ENCODE results near the gene ATG9B. TPM values are rescaled to one million over a fixed set of nuclear protein-coding genes. Genes with fewer than 3 reads are reported as not detected.
"Not testable (repeated sequence)": the region's sequence is repeated elsewhere in the genome, so short reads cannot be mapped to it uniquely, and the experiment has no call there.

The ATG9B gene
- total and polyA plus RNA-seq, 4 donors: 2.3 to 21.3 (median 12.1) TPM

GRCh38 chr7:151031011-151031410, 6.7 kb upstream of the ATG9B start:
- H3K4me1 ChIP-seq (ENCODE audit: control insufficient read depth, insufficient read depth, low read length): peaks cover 24% of the 10 kb centered on the region
- WGBS (ENCODE audit: insufficient coverage): 94% methylated on average over 2 of the region's 4 CpGs

GRCh38 chr7:151028948-151029501, 4.7 kb upstream of the ATG9B start:
- DNase-seq (ENCODE audit: low read depth in 4 of 6, low spot score in 6 of 6): no peak
- Histone ChIP-seq H3K27ac (ENCODE audit: low read depth, low read length) (peak overlapping the region; percentile 89), H3K9me3 (ENCODE audit: control insufficient read depth, insufficient read depth, low read length) (no peaks in the 10 kb centered on the region), H3K27me3 (ENCODE audit: control insufficient read depth, insufficient read depth, low read length) (no peaks in the 10 kb centered on the region), H3K4me1 (ENCODE audit: control insufficient read depth, insufficient read depth, low read length) (peaks cover 20% of the 10 kb centered on the region), H3K36me3 (ENCODE audit: control insufficient read depth, insufficient read depth, low read length) (peaks cover 27% of the 10 kb centered on the region), H3K4me3 (ENCODE audit: low read depth, low read length) (peak overlapping the region; percentile 98)
- 41% methylated on average over 8 of the region's 17 CpGs for WGBS (ENCODE audit: insufficient coverage)

More at GRCh38 chr7:151031011-151031410, 6.7 kb upstream of the ATG9B start:
- no peaks in the 10 kb centered on the region for H3K27me3 ChIP-seq (ENCODE audit: control insufficient read depth, insufficient read depth, low read length)
- H3K9me3 ChIP-seq (ENCODE audit: control insufficient read depth, insufficient read depth, low read length): no peaks in the 10 kb centered on the region
- no peak overlapping the region for H3K4me3 ChIP-seq (ENCODE audit: low read depth, low read length)
- no peak overlapping the region for H3K27ac ChIP-seq (ENCODE audit: low read depth, low read length)
- peaks cover 47% of the 10 kb centered on the region for H3K36me3 ChIP-seq (ENCODE audit: control insufficient read depth, insufficient read depth, low read length)
- DNase-seq (ENCODE audit: low read depth in 4 of 6, low spot score in 6 of 6): no peak

GRCh38 chr7:151028131-151028947, 4.0 kb upstream of the ATG9B start, which contains the start of gene ABCB8:
TSS of gene ABCB8 (plus strand) at chr7:151028450. CDS start at chr7:151028516, 66 bp downstream.
- Histone ChIP-seq H3K27ac (ENCODE audit: low read depth, low read length) (peak within 1 kb of the TSS; percentile 89), H3K9me3 (ENCODE audit: control insufficient read depth, insufficient read depth, low read length) (no peaks in the 10 kb centered on the region), H3K27me3 (ENCODE audit: control insufficient read depth, insufficient read depth, low read length) (peaks cover 1% of the 10 kb centered on the region), H3K4me3 (ENCODE audit: low read depth, low read length) (peak within 1 kb of the TSS; percentile 98), H3K36me3 (ENCODE audit: control insufficient read depth, insufficient read depth, low read length) (peaks cover 21% of the 10 kb centered on the region), H3K4me1 (ENCODE audit: control insufficient read depth, insufficient read depth, low read length) (peaks cover 20% of the 10 kb centered on the region)
- WGBS (ENCODE audit: insufficient coverage): under 1% methylated on average over 48 of the region's 53 CpGs
- DNase-seq (ENCODE audit: low read depth in 4 of 6, low spot score in 6 of 6): peak; percentile 99 to 100 (median 99)

GRCh38 chr7:151027728-151028130, 3.4 kb upstream of the ATG9B start:
- H3K27ac ChIP-seq (ENCODE audit: low read depth, low read length): peak overlapping the region; percentile 53
- H3K4me3 ChIP-seq (ENCODE audit: low read depth, low read length): peak overlapping the region; percentile 98
- H3K4me1 ChIP-seq (ENCODE audit: control insufficient read depth, insufficient read depth, low read length): peaks cover 20% of the 10 kb centered on the region
- not testable (repeated sequence) for DNase-seq (ENCODE audit: low read depth in 4 of 6, low spot score in 6 of 6); H3K27me3 ChIP-seq (ENCODE audit: control insufficient read depth, insufficient read depth, low read length); H3K9me3 ChIP-seq (ENCODE audit: control insufficient read depth, insufficient read depth, low read length)
- peaks cover 14% of the 10 kb centered on the region for H3K36me3 ChIP-seq (ENCODE audit: control insufficient read depth, insufficient read depth, low read length)
- 13% methylated on average over 9 of the region's 16 CpGs for WGBS (ENCODE audit: insufficient coverage)

GRCh38 chr7:151026771-151027727, 2.8 kb upstream of the ATG9B start:
- not testable (repeated sequence) for DNase-seq (ENCODE audit: low read depth in 4 of 6, low spot score in 6 of 6); H3K27ac ChIP-seq (ENCODE audit: low read depth, low read length); H3K36me3 ChIP-seq (ENCODE audit: control insufficient read depth, insufficient read depth, low read length); H3K9me3 ChIP-seq (ENCODE audit: control insufficient read depth, insufficient read depth, low read length); H3K27me3 ChIP-seq (ENCODE audit: control insufficient read depth, insufficient read depth, low read length)
- Histone ChIP-seq H3K4me3 (ENCODE audit: low read depth, low read length) (peak overlapping the region; percentile 98), H3K4me1 (ENCODE audit: control insufficient read depth, insufficient read depth, low read length) (peaks cover 20% of the 10 kb centered on the region)
- WGBS (ENCODE audit: insufficient coverage): 29% methylated on average over 13 of the region's 19 CpGs

GRCh38 chr7:151025924-151026671, 1.8 kb upstream of the ATG9B start:
- H3K36me3 ChIP-seq (ENCODE audit: control insufficient read depth, insufficient read depth, low read length): no peaks in the 10 kb centered on the region
- no peaks in the 10 kb centered on the region for H3K9me3 ChIP-seq (ENCODE audit: control insufficient read depth, insufficient read depth, low read length)
- no peak overlapping the region for H3K27ac ChIP-seq (ENCODE audit: low read depth, low read length)
- H3K4me1 ChIP-seq (ENCODE audit: control insufficient read depth, insufficient read depth, low read length): peaks cover 20% of the 10 kb centered on the region
- H3K27me3 ChIP-seq (ENCODE audit: control insufficient read depth, insufficient read depth, low read length): peaks cover 2% of the 10 kb centered on the region
- no peak overlapping the region for H3K4me3 ChIP-seq (ENCODE audit: low read depth, low read length)
- no peak for DNase-seq (ENCODE audit: low read depth in 4 of 6, low spot score in 6 of 6)
- 67% methylated on average over 3 of the region's 4 CpGs for WGBS (ENCODE audit: insufficient coverage)

- Histone ChIP-seq H3K36me3 (ENCODE audit: control insufficient read depth, insufficient read depth, low read length) (no peaks in the 10 kb centered on the region), H3K4me1 (ENCODE audit: control insufficient read depth, insufficient read depth, low read length) (peaks cover 28% of the 10 kb centered on the region), H3K27ac (ENCODE audit: low read depth, low read length) (no peak overlapping the region), H3K27me3 (ENCODE audit: control insufficient read depth, insufficient read depth, low read length) (peaks cover 26% of the 10 kb centered on the region), H3K4me3 (ENCODE audit: low read depth, low read length) (no peak overlapping the region), H3K9me3 (ENCODE audit: control insufficient read depth, insufficient read depth, low read length) (no peaks in the 10 kb centered on the region)
- WGBS (ENCODE audit: insufficient coverage): 69% methylated on average over 7 of the region's 10 CpGs
- DNase-seq (ENCODE audit: low read depth in 4 of 6, low spot score in 6 of 6): no peak
Observed at GRCh38 chr7:151023232-151023631, 1.1 kb downstream of the ATG9B start.

GRCh38 chr7:151020231-151020630, 4.1 kb downstream of the ATG9B start:
- Histone ChIP-seq H3K27ac (ENCODE audit: low read depth, low read length) (no peak overlapping the region), H3K9me3 (ENCODE audit: control insufficient read depth, insufficient read depth, low read length) (no peaks in the 10 kb centered on the region), H3K27me3 (ENCODE audit: control insufficient read depth, insufficient read depth, low read length) (peaks cover 30% of the 10 kb centered on the region), H3K4me1 (ENCODE audit: control insufficient read depth, insufficient read depth, low read length) (peaks cover 30% of the 10 kb centered on the region), H3K4me3 (ENCODE audit: low read depth, low read length) (no peak overlapping the region), H3K36me3 (ENCODE audit: control insufficient read depth, insufficient read depth, low read length) (peaks cover 3% of the 10 kb centered on the region)
- WGBS (ENCODE audit: insufficient coverage): 0% methylated on average over 1 of the region's 7 CpGs
- DNase-seq (ENCODE audit: low read depth in 4 of 6, low spot score in 6 of 6): peak in 1 of 6 donors; percentile 27

- H3K36me3 ChIP-seq (ENCODE audit: control insufficient read depth, insufficient read depth, low read length): peaks cover 3% of the 10 kb centered on the region
- no peak for DNase-seq (ENCODE audit: low read depth in 4 of 6, low spot score in 6 of 6)
- H3K9me3 ChIP-seq (ENCODE audit: control insufficient read depth, insufficient read depth, low read length): no peaks in the 10 kb centered on the region
- no peak overlapping the region for H3K27ac ChIP-seq (ENCODE audit: low read depth, low read length)
- H3K27me3 ChIP-seq (ENCODE audit: control insufficient read depth, insufficient read depth, low read length): peaks cover 32% of the 10 kb centered on the region
- WGBS (ENCODE audit: insufficient coverage): 11% methylated on average over 20 of the region's 20 CpGs
- H3K4me1 ChIP-seq (ENCODE audit: control insufficient read depth, insufficient read depth, low read length): peaks cover 33% of the 10 kb centered on the region
- no peak overlapping the region for H3K4me3 ChIP-seq (ENCODE audit: low read depth, low read length)
Observed at GRCh38 chr7:151019130-151019447, 5.2 kb downstream of the ATG9B start.
